Superior temporal gyrus (tissue), 1 donor: Measurements from ENCODE around the gene CDK8.
"Not testable (repeated sequence)": the region's sequence is repeated elsewhere in the genome, so short reads cannot be mapped to it uniquely, and the experiment has no call there.

ENCODE experiments used
- DNase-seq: peaks from one replicate; pipeline ENCODE4 v3.0.0-alpha.2; 2016; ENCODE audit errors: extremely low spot score

Gene CDK8

DNA sequence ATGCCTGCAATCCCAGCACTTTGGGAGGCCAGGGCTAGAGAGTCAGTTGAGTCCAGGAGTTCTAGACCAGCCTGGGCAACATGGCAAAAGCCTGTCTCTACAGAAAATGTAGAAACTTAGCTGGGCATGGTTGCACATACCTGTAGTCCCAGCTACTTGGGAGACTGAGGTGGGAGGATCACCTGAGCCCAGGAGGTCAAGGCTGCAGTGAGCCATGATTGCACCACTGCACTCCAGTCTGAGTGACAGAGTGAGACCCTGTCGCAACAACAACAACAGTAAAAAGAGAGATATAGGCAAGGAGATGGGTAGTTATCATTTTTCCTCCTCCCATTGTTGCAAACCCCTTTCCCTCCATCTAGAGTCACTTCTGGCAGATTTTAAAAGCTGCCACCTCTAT, 62.2 kb downstream of the CDK8 start:
- DNase-seq = not testable (repeated sequence)

DNA sequence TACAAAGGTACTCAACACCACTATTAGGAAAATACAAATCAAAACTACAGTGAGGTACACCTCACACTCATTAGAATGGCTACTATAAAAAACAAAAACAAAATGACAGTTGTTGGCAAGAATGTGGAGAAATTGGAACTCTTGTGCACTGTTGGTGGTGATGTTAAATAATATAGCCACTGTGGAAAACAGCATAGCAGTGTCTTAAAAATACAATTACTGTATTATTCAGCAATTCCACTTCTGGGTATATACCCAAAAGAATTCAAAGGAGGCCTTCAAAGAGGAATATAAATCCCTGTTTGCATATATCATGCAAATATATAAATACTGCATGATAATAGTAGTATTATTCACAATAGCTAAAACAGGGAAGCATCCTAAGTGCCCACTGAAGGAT, 66.8 kb downstream of the CDK8 start:
- no peak for DNase-seq

DNA sequence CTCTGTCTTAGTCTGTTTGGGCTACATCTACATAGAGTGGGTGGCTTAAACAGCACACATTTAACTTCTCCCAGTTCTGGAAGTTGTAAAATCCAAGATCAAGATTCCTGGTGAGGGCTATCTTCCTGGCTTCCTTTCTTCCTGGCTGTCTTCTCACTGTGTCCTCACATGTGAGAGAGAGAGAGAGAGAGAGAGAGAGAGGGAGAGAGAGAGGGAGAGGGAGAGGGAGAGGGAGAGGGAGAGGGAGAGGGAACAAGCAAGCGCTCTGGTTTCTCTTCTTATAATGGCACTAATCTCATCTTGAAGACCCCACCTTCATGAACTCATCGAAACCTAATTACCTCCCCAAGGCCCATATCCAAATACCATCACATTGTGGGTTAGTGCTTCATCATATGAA, 69.2 kb downstream of the CDK8 start:
- no peak for DNase-seq

- no peak for DNase-seq
Observed at GRCh38 chr13:26323764-26324163, 69.8 kb downstream of the CDK8 start.

- DNase-seq = no peak
Observed at GRCh38 chr13:26324294-26324693, 70.4 kb downstream of the CDK8 start.

DNA sequence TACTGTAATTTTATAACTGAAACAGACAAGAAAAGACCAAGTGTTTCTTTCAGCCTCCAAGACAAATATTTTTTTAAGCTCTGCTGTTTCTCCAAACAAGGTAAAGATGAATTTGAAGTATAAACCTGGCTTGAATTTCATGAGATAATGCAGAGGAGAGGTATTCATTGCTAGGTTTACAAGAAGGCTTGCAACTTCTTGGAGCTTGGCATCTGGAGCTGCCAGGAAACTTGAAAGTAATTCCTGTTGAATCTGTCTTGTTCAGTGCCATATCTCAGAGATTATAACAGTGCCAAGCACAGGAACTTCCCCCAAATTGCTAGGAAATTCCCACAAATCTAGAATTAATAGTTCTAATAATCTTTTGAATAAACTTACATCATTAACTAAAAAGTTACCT, 70.9 kb downstream of the CDK8 start:
- no peak for DNase-seq

GRCh38 chr13:26325876-26326275, 71.9 kb downstream of the CDK8 start:
- DNase-seq = no peak

GRCh38 chr13:26326562-26326961, 72.6 kb downstream of the CDK8 start:
- no peak for DNase-seq

GRCh38 chr13:26327940-26328725, 74.2 kb downstream of the CDK8 start:
- DNase-seq = no peak

- no peak for DNase-seq
Observed at GRCh38 chr13:26335158-26335557, 81.2 kb downstream of the CDK8 start.

GRCh38 chr13:26340807-26341206, 86.9 kb downstream of the CDK8 start:
- no peak for DNase-seq

- DNase-seq = no peak
Observed at GRCh38 chr13:26342898-26343297, 89.0 kb downstream of the CDK8 start.

DNA sequence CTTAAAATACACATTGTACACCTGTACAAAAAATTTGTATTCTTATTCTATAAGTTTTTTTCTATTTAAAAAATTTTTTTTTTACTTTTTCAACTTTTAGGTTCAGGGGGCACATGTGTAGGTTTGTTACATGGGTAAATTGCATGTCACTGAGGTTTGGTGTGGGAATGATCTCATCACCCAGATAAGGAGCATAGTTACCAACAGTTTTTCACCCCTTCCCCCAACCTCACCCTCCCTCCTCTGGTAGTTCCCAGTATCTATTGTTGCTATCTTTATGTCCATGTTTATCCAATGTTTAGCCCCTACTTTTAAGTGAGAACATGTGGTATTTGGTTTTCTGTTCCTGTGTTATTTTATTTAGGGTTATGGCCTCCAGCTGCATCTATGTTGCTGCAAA, 89.9 kb downstream of the CDK8 start:
- DNase-seq = no peak

- no peak for DNase-seq
Observed at GRCh38 chr13:26344980-26345379, 91.1 kb downstream of the CDK8 start.

- no peak for DNase-seq
Observed at GRCh38 chr13:26348966-26349365, 95.0 kb downstream of the CDK8 start.

- DNase-seq = no peak
Observed at GRCh38 chr13:26362261-26362660, 108.3 kb downstream of the CDK8 start.

DNA sequence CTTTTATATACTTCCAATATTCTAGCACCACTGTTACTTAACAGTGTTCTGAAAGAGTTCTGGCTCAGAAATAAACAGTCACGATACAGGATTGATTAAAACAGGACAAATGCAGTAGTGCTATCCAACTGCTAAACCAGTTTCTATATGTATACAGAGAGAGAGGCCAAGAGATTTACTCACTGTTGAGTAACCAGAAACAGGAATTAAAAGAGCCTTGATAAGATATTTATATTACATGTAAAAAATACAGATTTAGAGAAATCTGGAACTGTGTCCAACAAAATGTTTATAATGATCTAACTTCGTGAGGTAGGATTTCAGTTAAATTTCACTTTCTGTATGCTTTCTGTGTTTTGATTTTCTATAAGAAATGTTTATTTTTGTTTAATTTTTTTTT, 116.6 kb downstream of the CDK8 start:
- no peak for DNase-seq

DNA sequence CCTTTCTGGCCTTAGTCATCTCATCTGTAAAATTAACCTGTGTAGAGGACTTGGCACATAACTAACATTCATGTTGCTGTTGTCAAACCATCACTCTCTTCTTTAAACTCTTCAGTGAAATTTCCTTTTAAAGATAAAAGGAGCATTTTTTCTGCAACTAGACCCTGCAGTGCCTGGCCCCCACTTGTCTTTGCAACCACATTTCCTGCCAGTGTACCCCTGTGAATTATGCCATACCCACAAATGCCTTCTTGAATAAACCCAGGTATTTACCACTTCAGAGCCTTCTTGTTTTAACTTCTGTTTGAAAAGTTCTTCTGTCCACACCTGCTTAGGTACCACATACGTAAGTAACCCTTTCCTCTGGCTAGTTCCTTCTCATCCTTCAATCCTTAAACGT, 118.8 kb downstream of the CDK8 start:
- no peak for DNase-seq

- DNase-seq = no peak
Observed at GRCh38 chr13:26376430-26376829, 122.5 kb downstream of the CDK8 start.

DNA sequence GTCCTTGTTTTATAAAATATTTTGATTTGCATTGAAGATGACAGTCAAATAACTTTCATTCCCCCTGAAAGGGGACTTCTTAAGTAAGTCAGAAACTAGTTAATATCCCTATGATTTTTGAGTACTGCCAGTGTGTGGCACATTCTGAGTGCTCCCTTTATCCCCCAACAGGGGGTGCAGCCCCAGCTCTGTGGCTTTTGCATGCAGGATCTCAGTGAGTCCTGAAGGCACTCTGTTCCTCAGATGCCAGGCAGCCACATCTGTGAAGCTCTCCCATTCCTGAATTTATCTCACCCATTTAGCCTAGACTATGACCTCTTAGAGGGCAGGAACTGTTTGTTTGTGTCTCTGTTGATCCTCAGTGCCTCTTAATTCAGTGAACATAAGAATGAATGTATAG, 123.1 kb downstream of the CDK8 start:
- DNase-seq = no peak

- no peak for DNase-seq
Observed at GRCh38 chr13:26378116-26378515, 124.2 kb downstream of the CDK8 start.

GRCh38 chr13:26379831-26380230, 125.9 kb downstream of the CDK8 start:
- DNase-seq = no peak

- no peak for DNase-seq
Observed at GRCh38 chr13:26380930-26381329, 127.0 kb downstream of the CDK8 start.

DNA sequence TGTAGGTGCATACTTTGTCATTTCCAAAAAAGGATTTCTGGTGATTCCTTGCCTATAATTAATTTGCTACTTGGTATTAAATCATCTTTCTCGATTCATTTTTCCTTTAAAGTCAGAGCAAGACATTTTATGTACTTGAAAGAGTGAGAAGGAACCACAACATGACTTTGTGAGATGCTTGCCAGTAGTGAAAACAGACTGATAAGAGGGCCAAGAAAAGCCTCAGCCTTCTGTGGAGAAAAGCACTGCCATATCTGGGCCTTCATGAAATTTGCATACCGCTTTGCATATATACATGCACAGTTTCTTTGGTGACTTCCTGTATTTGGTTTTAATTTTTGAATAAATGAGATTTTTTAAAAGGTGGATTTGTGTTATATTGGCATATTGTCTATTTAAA, 128.4 kb downstream of the CDK8 start:
- DNase-seq = no peak
